22Rv1 (cell line): ENCODE data around the gene ARAP1.

Source experiments
- ZFX ChIP-seq: fragments of 450-650 bp; IDR thresholded peaks from 2 replicates; pipeline ENCODE4 v1.6.1; 2017; ENCODE audit warnings: antibody characterized with exemption, borderline replicate concordance
- TF ChIP-seq, protein P1 (sequence below): fragments of 450-650 bp; IDR thresholded peaks from 2 replicates; pipeline ENCODE4 v1.5.1; 2017; ENCODE audit warnings: mild to moderate bottlenecking

DNA sequence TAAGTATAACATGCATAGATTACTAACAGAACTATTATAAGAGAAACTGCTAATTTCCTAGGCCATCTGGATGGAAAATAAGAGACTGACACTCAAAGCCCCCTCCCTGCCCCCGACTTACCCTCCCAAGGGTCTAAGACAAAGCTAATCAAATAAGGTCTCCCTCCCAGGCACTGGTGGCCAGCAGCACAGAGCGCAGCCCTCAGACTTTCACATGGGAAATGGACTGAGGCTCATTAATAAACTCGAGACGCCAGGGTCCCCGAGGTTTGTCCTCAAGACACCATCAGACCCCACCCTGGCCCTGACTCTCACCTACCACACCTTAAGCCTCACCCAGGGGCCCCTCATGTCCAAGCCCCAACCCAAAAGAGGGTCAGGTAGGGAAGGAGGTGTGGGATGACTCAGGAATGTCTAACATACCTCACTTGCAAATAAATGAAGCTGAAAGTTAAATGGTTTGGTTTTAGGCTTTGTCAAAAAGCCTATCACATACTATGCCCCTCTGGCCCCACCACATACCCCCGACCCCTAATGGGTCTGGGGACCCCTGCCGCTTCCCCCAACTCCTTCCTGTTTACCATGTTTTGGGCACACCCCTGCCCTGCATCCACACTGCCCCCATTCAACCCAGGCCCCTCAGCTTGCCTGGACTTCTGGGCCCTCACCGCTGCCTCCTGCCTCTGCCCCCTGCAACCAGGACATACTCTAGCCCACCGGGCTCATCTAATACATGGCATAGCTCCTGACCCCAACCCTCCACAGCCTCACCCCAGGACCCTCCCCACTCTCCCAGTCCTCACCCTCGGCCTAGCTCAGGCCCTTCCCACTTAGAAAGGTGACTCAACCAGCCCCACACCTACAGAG lies 11.4 kb downstream of the ARAP1 start:
- TF ChIP-seq, protein P1, sequence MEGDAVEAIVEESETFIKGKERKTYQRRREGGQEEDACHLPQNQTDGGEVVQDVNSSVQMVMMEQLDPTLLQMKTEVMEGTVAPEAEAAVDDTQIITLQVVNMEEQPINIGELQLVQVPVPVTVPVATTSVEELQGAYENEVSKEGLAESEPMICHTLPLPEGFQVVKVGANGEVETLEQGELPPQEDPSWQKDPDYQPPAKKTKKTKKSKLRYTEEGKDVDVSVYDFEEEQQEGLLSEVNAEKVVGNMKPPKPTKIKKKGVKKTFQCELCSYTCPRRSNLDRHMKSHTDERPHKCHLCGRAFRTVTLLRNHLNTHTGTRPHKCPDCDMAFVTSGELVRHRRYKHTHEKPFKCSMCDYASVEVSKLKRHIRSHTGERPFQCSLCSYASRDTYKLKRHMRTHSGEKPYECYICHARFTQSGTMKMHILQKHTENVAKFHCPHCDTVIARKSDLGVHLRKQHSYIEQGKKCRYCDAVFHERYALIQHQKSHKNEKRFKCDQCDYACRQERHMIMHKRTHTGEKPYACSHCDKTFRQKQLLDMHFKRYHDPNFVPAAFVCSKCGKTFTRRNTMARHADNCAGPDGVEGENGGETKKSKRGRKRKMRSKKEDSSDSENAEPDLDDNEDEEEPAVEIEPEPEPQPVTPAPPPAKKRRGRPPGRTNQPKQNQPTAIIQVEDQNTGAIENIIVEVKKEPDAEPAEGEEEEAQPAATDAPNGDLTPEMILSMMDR: no peak
- no peak for TF ChIP-seq ZFX
